ENCODE data around the gene CCDC6. TPM values are rescaled to one million over a fixed set of nuclear protein-coding genes. Genes with fewer than 3 reads are reported as not detected.
A peak's percentile ranks its signal among the peaks of the same experiment; 100 is the strongest.
"Not testable (repeated sequence)": the region's sequence is repeated elsewhere in the genome, so short reads cannot be mapped to it uniquely, and the experiment has no call there.

CCDC6 gene
- total RNA-seq, 1 donor from 2014 or later: 23.4 TPM

GRCh38 chr10:59885430-59886134 is 20.8 kb downstream of the CCDC6 start:
- DNase-seq (ENCODE audit: low read depth): no peak
- no peak for TF ChIP-seq CTCF (conservative IDR thresholded peaks at IDR 0.05; ENCODE audit: low read depth, low read length)
- H3K4me3 ChIP-seq (ENCODE audit: low read depth, low read length): no peak overlapping the region

- not testable (repeated sequence) for H3K4me3 ChIP-seq (ENCODE audit: low read depth, low read length); DNase-seq (ENCODE audit: low read depth)
Observed at GRCh38 chr10:59884893-59885292, 21.5 kb downstream of the CCDC6 start.

GRCh38 chr10:59881640-59882039 is 24.7 kb downstream of the CCDC6 start:
- DNase-seq (ENCODE audit: low read depth): no peak
- H3K4me3 ChIP-seq (ENCODE audit: low read depth, low read length): no peak overlapping the region
- no peak for TF ChIP-seq CTCF (conservative IDR thresholded peaks at IDR 0.05; ENCODE audit: low read depth, low read length)

GRCh38 chr10:59880971-59881510 is 25.3 kb downstream of the CCDC6 start:
- TF ChIP-seq CTCF (conservative IDR thresholded peaks at IDR 0.05; ENCODE audit: low read depth, low read length): no peak
- no peak overlapping the region for H3K4me3 ChIP-seq (ENCODE audit: low read depth, low read length)
- no peak for DNase-seq (ENCODE audit: low read depth)

- no peak for DNase-seq (ENCODE audit: low read depth)
- TF ChIP-seq CTCF (conservative IDR thresholded peaks at IDR 0.05; ENCODE audit: low read depth, low read length): peak; percentile 43
- no peak overlapping the region for H3K4me3 ChIP-seq (ENCODE audit: low read depth, low read length)
Observed at GRCh38 chr10:59880019-59880717, 26.2 kb downstream of the CCDC6 start.

- no peak overlapping the region for H3K4me3 ChIP-seq (ENCODE audit: low read depth, low read length)
- DNase-seq (ENCODE audit: low read depth): no peak
- TF ChIP-seq CTCF (conservative IDR thresholded peaks at IDR 0.05; ENCODE audit: low read depth, low read length): no peak
Observed at GRCh38 chr10:59879363-59879913, 26.9 kb downstream of the CCDC6 start.

GRCh38 chr10:59878915-59879314 is 27.4 kb downstream of the CCDC6 start:
- no peak for TF ChIP-seq CTCF (conservative IDR thresholded peaks at IDR 0.05; ENCODE audit: low read depth, low read length)
- H3K4me3 ChIP-seq (ENCODE audit: low read depth, low read length): no peak overlapping the region
- DNase-seq (ENCODE audit: low read depth): no peak

All from epithelial cell of proximal tubule (primary cell).